Measurements from ENCODE around the gene CD6. TPM values are rescaled to one million over a fixed set of nuclear protein-coding genes. Genes with fewer than 3 reads are reported as not detected.

CD6 gene
- total RNA-seq, 1 donor from 2014 or later: 0.82 TPM

- peak in 1 of 2 donors; percentile 48 for DNase-seq (ENCODE audit: low spot score in 2 of 2)
- no peak for FAIRE-seq
These were observed 36.0 kb downstream of the CD6 start for GRCh38 chr11:61007383-61007955.

GRCh38 chr11:61007956-61008896 is 36.7 kb downstream of the CD6 start:
- FAIRE-seq (no peak), DNase-seq (ENCODE audit: low spot score in 2 of 2) (peak; percentile 42 to 46)

DNA sequence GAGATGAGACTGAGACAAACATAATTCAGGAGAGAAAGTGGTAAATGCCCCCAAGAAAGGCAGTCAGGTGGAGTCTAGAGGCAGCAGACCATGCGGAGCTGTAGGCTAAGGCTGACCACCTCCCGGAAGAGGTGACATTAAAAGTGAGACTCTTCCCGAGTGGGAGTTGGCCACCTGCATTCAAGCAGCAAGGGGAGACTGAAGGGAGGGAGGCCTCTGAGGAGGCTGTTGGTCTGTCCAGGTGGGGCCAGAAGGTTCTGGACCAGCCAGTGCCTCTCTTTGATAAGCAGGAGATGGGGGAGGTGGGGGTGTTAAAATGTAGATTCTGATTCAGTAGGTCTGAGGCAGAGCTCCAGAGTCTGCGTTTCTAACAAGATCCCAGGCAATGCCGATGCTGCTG is 37.5 kb downstream of the CD6 start:
- DNase-seq (ENCODE audit: low spot score in 2 of 2) (no peak), FAIRE-seq (no peak)

DNA sequence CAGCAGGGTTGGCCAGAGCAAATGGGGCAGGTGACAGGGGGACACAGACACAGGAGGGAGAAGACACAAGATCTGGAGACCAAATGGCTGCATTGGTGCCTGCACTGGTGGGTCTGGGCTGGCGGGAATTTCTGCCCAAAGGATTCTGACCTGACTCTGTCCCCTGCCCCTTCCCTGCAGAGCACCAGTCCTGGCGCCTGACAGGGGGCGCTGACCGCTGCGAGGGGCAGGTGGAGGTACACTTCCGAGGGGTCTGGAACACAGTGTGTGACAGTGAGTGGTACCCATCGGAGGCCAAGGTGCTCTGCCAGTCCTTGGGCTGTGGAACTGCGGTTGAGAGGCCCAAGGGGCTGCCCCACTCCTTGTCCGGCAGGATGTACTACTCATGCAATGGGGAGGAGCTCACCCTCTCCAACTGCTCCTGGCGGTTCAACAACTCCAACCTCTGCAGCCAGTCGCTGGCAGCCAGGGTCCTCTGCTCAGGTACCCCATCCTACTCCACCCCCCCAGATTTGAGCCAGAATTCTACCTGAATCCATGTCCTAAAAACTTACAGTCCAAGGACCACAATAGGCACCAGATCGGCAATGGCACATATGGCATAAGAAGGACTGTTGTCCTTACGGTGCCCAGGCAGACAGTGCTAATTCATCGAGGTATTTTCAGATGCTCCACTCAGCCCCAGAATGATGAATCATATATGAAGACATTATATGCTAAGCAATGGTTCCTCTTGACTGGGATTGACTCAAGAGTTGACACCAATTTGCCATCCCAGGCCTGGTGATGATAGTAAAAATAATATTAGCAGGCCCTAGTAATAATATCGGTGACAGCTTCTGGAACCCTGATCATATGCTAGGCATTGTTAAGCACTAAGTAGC is 38.2 kb downstream of the CD6 start:
- no peak for FAIRE-seq

GRCh38 chr11:61010466-61011228 is 39.2 kb downstream of the CD6 start:
- no peak for FAIRE-seq

More for the DNA sequence above, 38.2 kb downstream of the CD6 start:
- no peak for DNase-seq (ENCODE audit: low spot score in 2 of 2)

GRCh38 chr11:61011229-61011870 is 39.9 kb downstream of the CD6 start:
- no peak for FAIRE-seq
- DNase-seq (ENCODE audit: low spot score in 2 of 2): no peak

More at GRCh38 chr11:61010466-61011228, 39.2 kb downstream of the CD6 start:
- no peak for DNase-seq (ENCODE audit: low spot score in 2 of 2)

DNA sequence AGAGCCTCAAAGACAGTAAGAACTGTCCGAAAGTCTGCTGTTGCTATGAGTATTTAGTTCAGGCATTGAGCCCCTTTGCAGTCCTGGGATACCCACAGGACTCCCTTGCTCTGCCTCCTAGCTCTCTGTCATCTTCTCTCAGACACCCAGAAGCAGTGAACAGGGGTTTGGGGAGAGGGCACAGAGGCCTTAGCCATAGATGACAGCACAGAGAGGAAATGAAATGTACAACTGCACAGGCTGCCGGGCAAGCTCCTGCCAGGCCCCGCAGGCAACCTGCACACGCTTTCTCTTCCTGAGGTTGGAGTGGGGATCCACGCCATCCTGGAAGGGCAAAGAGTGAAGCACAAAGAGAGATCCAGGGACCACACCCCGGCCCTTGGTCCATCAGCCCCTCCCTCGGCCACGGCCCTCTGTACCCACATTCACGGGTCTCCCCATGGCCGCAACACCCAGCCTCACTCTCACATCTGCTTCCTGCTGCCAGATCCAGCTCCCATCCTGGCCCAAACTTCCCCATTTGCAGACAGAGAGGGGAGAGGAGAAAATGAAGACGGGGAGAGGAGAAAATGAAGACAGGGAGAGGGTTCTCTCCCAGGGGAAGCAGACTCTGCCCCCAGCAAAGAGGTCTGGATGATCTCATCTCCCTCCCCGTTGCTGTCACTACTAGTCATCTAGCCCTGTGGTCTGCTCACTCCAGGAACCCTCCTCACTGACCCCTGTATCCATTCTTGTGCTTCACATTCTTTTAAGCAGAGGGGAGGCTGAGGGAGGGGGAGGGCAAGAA is 40.7 kb downstream of the CD6 start:
- DNase-seq (ENCODE audit: low spot score in 2 of 2) (no peak), FAIRE-seq (no peak)

DNA sequence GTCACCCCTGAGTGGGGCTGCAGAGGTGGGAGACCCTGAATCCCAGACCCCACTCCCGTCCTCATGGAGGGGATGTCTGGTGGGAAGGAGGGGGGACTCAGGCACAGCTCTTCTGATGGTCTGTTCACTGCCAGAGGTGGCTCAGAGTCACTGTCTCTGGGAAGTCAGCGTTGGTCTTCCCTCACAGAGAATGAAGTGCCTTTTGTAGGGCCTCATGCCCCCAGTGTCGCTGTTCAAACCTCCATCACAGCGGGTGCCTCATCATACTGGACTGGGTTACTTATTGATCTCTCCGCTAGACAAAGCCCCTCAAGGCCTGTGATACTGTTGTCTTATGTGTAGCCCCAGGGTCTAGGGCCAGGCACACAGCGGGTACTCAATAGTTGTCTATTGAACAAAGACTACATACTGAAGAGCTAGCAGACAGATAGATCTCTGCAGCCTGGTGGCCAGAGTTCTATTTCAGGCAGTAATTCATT is 41.3 kb downstream of the CD6 start:
- no peak for FAIRE-seq
- DNase-seq (ENCODE audit: low spot score in 2 of 2): no peak

DNA sequence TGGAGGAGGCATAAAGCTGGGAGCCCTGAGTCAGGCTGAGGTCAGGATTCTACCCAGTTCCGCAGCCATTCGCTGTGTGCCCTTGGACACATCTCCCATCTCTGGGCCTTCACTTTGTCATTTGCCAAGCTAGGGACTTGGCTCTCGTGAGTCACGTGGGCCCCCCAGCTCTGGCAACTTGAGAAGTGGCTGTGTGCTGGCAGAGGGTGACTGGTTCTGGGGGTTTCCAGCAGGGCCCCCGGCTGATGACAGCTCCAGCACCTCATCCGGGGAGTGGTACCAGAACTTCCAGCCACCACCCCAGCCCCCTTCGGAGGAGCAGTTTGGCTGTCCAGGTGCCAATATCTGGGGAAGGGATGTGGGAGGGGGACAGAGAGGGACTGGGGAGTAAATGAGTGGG is 46.6 kb downstream of the CD6 start:
- DNase-seq (ENCODE audit: low spot score in 2 of 2) (no peak), FAIRE-seq (no peak)

- DNase-seq (ENCODE audit: low spot score in 2 of 2) (no peak), FAIRE-seq (no peak)
These were observed 47.8 kb downstream of the CD6 start for GRCh38 chr11:61019037-61019831.

DNA sequence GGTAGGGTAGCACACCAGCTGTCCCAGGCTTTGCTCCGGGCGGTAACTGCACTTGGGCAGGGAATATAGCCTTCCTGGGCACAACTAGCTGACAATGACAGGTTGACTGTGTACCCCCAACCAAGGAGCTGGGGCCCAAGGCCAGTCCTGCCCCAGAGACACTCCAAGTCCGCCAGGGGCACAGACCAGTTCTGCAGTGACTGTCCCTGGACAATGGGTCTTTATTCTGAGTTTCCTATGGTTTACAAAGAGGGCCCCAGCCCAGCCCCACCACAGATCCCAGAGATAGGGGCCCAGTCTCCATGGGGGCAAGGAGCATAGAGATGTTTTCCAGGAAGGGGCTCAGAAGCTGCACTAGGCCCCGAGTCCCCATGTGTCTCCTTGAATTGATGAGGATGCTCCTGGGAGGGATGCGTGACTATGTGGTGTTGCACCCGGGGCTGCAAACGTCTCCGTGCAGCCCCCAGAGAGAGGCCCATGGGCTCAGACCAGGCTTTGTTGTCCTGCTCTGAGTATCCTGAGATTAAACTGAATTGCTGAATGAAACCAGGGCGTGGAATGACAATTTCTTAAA is 48.4 kb downstream of the CD6 start:
- FAIRE-seq: no peak
- no peak for DNase-seq (ENCODE audit: low spot score in 2 of 2)

GRCh38 chr11:61020551-61021235 is 49.2 kb downstream of the CD6 start:
- FAIRE-seq: no peak
- DNase-seq (ENCODE audit: low spot score in 2 of 2): no peak

GRCh38 chr11:61021661-61022212 is 50.3 kb downstream of the CD6 start:
- no peak for FAIRE-seq
- no peak for DNase-seq (ENCODE audit: low spot score in 2 of 2)

- FAIRE-seq (no peak), DNase-seq (ENCODE audit: low spot score in 2 of 2) (peak in 1 of 2 donors; percentile 48)
These were observed 51.0 kb downstream of the CD6 start for GRCh38 chr11:61022311-61023085.

- FAIRE-seq (no peak), DNase-seq (ENCODE audit: low spot score in 2 of 2) (no peak)
These were observed 51.8 kb downstream of the CD6 start for GRCh38 chr11:61023086-61023965.
